ENCODE results near the gene BAHCC1. TPM values are rescaled to one million over a fixed set of nuclear protein-coding genes. Genes with fewer than 3 reads are reported as not detected.

BAHCC1 gene
- total and polyA plus RNA-seq, 2 donors (not counting 3 experiments of a cell fraction or from before 2014, with no cell fraction given): 4.7 to 11.6 TPM

- Histone ChIP-seq H3K4me1 (ENCODE audit: control insufficient read depth, extremely low read depth, insufficient read depth, low read length) (peaks cover 22% of the 10 kb centered on the region), H2AFZ (ENCODE audit: low read depth, low read length) (peak overlapping the region; percentile 35), H3K79me2 (ENCODE audit: control insufficient read depth, insufficient read depth, low read length) (peaks cover 38% of the 10 kb centered on the region), H4K20me1 (replicated peaks; ENCODE audit: control insufficient read depth, extremely low read depth, insufficient read depth, low read length) (no peaks in the 10 kb centered on the region), H3K4me2 (ENCODE audit: insufficient read depth, low read length) (peak overlapping the region; percentile 68), H3K27me3 (ENCODE audit: control insufficient read depth in 2 of 2, insufficient read depth in 2 of 2, low read length in 2 of 2) (no peaks in the 10 kb centered on the region), H3K9me3 (replicated peaks; ENCODE audit: control insufficient read depth, insufficient read depth, low read length) (no peaks in the 10 kb centered on the region), H3K9me1 (replicated peaks; ENCODE audit: control insufficient read depth, extremely low read depth, insufficient read depth, low read length) (no peaks in the 10 kb centered on the region), H3K4me3 (replicated peaks in 1 of 3; ENCODE audit: insufficient read depth in 1 of 3, low read depth in 1 of 3, low read length in 3 of 3) (peak overlapping the region; percentile 43 to 67 (median 65)), H3K36me3 (ENCODE audit: control insufficient read depth in 2 of 2, extremely low read depth in 1 of 2, insufficient read depth in 2 of 2, low read length in 2 of 2) (no peaks in the 10 kb centered on the region), H3K27ac (ENCODE audit: insufficient read depth, low read depth, low read length) (peak overlapping the region; percentile 67), H3K9ac (replicated peaks; ENCODE audit: extremely low read depth, insufficient read depth, low read length) (peak overlapping the region; percentile 61)
- intact Hi-C loops (cut with micrococcal nuclease): loop anchor here (1.0 kb wide), 1 partner anchor 23 kb away; no protein-coding TSS in a partner anchor
- DNase-seq (ENCODE audit: low read depth, low spot score): peak; percentile 67
- dilution Hi-C loops (cut with MboI; ENCODE audit: extremely low pct_ligation_motif_present, low sequenced_read_pairs): no loop called here
- no TSS peak for BruUV-seq (replicated peaks)
- CTCF ChIA-PET: interaction anchor here (0.7 to 7.3 kb wide), 3 partner anchors 29 to 83 kb away, joined by 3 to 58 read pairs (median 8); no protein-coding TSS in a partner anchor
- POLR2A ChIA-PET: interaction anchor here (0.6 kb wide), 1 partner anchor 84 kb away, joined by 3 read pairs; no protein-coding TSS in a partner anchor
- peak; percentile 74 for FAIRE-seq
- TF ChIP-seq POLR2A (IDR thresholded peaks at IDR 0.05; ENCODE audit: low read depth, low read length) (no peak), FOS (IDR thresholded peaks at IDR 0.05; ENCODE audit: borderline replicate concordance, insufficient read depth, low read length) (no peak), JUN (IDR thresholded peaks at IDR 0.05; ENCODE audit: borderline replicate concordance, insufficient read depth, insufficient read length, low read depth) (no peak), EZH2 (IDR thresholded peaks at IDR 0.05; ENCODE audit: borderline replicate concordance, low read depth, low read length, severe bottlenecking) (no peak)
Observed at GRCh38 chr17:81400154-81400977, 5.1 kb downstream of the BAHCC1 start.

- DNase-seq (ENCODE audit: low read depth, low spot score) (no peak), FAIRE-seq (peak; percentile 70)
- Histone ChIP-seq H3K4me1 (ENCODE audit: control insufficient read depth, extremely low read depth, insufficient read depth, low read length) (peaks cover 21% of the 10 kb centered on the region), H3K27ac (ENCODE audit: insufficient read depth, low read depth, low read length) (peak overlapping the region; percentile 67), H4K20me1 (replicated peaks; ENCODE audit: control insufficient read depth, extremely low read depth, insufficient read depth, low read length) (no peaks in the 10 kb centered on the region), H3K4me3 (replicated peaks in 1 of 3; ENCODE audit: insufficient read depth in 1 of 3, low read depth in 1 of 3, low read length in 3 of 3) (peak overlapping the region; percentile 43 to 67 (median 65)), H3K9ac (replicated peaks; ENCODE audit: extremely low read depth, insufficient read depth, low read length) (peak overlapping the region; percentile 61), H3K79me2 (ENCODE audit: control insufficient read depth, insufficient read depth, low read length) (peaks cover 34% of the 10 kb centered on the region), H3K9me3 (replicated peaks; ENCODE audit: control insufficient read depth, insufficient read depth, low read length) (no peaks in the 10 kb centered on the region), H3K9me1 (replicated peaks; ENCODE audit: control insufficient read depth, extremely low read depth, insufficient read depth, low read length) (no peaks in the 10 kb centered on the region), H3K36me3 (ENCODE audit: control insufficient read depth in 2 of 2, extremely low read depth in 1 of 2, insufficient read depth in 2 of 2, low read length in 2 of 2) (no peaks in the 10 kb centered on the region), H2AFZ (ENCODE audit: low read depth, low read length) (peak overlapping the region; percentile 35), H3K4me2 (ENCODE audit: insufficient read depth, low read length) (peak overlapping the region; percentile 68), H3K27me3 (ENCODE audit: control insufficient read depth in 2 of 2, insufficient read depth in 2 of 2, low read length in 2 of 2) (no peaks in the 10 kb centered on the region)
- intact Hi-C loops (cut with micrococcal nuclease) (loop anchor here (1.0 kb wide), 1 partner anchor 22 kb away; no protein-coding TSS in a partner anchor), dilution Hi-C loops (cut with MboI; ENCODE audit: extremely low pct_ligation_motif_present, low sequenced_read_pairs) (no loop called here)
- ChIA-PET CTCF (interaction anchor here (0.9 to 7.3 kb wide), 7 partner anchors 9 to 88 kb away, joined by 3 to 58 read pairs (median 6); no protein-coding TSS in a partner anchor), POLR2A (interaction anchor here (0.6 kb wide), 1 partner anchor 83 kb away, joined by 3 read pairs; no protein-coding TSS in a partner anchor)
- TF ChIP-seq GATA2 (IDR thresholded peaks at IDR 0.05; ENCODE audit: insufficient read depth, insufficient read length, low read depth, low read length) (no peak), EZH2 (IDR thresholded peaks at IDR 0.05; ENCODE audit: borderline replicate concordance, low read depth, low read length, severe bottlenecking) (no peak), CTCF (IDR thresholded peaks at IDR 0.05; ENCODE audit: extremely low read depth in 1 of 2, insufficient read depth in 1 of 2, low read depth in 1 of 2, low read length in 2 of 2) (no peak), MYC (IDR thresholded peaks at IDR 0.05; ENCODE audit: low read depth, low read length) (no peak), FOS (IDR thresholded peaks at IDR 0.05; ENCODE audit: borderline replicate concordance, insufficient read depth, low read length) (no peak), JUN (IDR thresholded peaks at IDR 0.05; ENCODE audit: borderline replicate concordance, insufficient read depth, insufficient read length, low read depth) (no peak), POLR2A (IDR thresholded peaks at IDR 0.05; ENCODE audit: low read depth, low read length) (no peak)
- BruUV-seq (replicated peaks): no TSS peak
Observed at GRCh38 chr17:81400996-81401722, 5.9 kb downstream of the BAHCC1 start.

Data from endothelial cell of umbilical vein (primary cell).